ENCODE measurements around the gene MEDAG.

MEDAG gene

DNA sequence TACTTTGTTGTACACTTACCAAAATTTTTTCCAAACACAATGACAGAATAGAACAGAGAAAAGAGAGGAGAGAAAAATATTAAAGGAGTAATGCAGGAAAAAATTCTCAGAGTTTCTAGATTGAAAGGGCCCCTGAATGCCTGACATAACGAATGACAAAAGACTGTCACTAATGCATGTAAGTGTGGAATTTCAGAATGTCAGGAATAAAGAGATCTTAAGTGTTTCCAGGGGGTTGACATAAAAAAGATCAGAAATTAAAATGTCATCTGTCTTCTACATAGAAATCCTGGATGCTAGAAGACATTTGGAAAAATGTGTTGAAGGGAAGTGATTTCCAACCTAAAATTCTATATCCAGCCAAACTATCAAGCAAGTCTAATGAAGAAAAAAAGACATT is 53.6 kb downstream of the MEDAG start:
- no CpG with 5 or more reads among the region's 1 CpG for WGBS (ENCODE audit: extremely low coverage, insufficient coverage, low lambda C conversion rate)

DNA sequence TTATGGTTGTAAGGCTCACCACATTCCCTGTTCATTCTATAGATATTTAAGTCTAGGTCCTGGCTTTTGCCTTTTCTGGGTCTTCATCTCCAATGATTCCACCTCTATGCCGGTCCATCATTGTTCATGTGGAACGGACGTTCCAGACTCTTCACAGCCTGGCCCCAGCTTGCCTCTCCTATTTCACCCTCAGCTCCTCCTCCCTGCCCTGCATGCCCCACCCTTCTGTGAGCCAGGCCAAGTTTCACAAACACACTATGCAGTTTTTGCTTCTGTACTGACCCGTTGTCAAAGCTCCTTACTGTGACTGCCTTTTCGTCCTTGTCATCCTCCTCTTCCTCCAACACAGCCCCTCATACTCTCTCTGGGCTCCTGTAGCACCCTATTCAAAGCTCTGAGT is 57.7 kb downstream of the MEDAG start:
- H3K4me1 ChIP-seq (ENCODE audit: control insufficient read depth, low read depth, low read length): no peaks in the 10 kb centered on the region
- no peak overlapping the region for H4K5ac ChIP-seq (ENCODE audit: low read length)
- WGBS (ENCODE audit: extremely low coverage, insufficient coverage, low lambda C conversion rate): no CpG with 5 or more reads among the region's 5 CpGs
- no peaks in the 10 kb centered on the region for H3K27me3 ChIP-seq (ENCODE audit: insufficient read depth, low read length, poor library complexity)
- no peak overlapping the region for H2BK15ac ChIP-seq (replicated peaks; ENCODE audit: low read depth)
- no peak overlapping the region for H3K4me3 ChIP-seq (ENCODE audit: low read length)
- H2BK120ac ChIP-seq (ENCODE audit: low read depth, low read length): no peak overlapping the region
- H3K79me1 ChIP-seq (ENCODE audit: low read length): no peaks in the 10 kb centered on the region
- no peak overlapping the region for H2AK5ac ChIP-seq (ENCODE audit: low read length)
- H3K56ac ChIP-seq (ENCODE audit: low read length): no peak overlapping the region
- DNase-seq: no peak
- no peak overlapping the region for H4K8ac ChIP-seq (ENCODE audit: low read depth, low read length)
- no peak overlapping the region for H3K18ac ChIP-seq (ENCODE audit: low read length)
- H3K4ac ChIP-seq (ENCODE audit: low read depth, low read length): no peak overlapping the region
- H2BK5ac ChIP-seq (ENCODE audit: low read length): no peak overlapping the region
- no peak overlapping the region for H3K23ac ChIP-seq (ENCODE audit: low read length)
- H3K4me2 ChIP-seq (ENCODE audit: low read length): no peak overlapping the region
- no peaks in the 10 kb centered on the region for H3K36me3 ChIP-seq (ENCODE audit: control insufficient read depth, insufficient read depth, low read length)
- H3K9ac ChIP-seq (ENCODE audit: low read length): no peak overlapping the region
- no peak overlapping the region for H3K27ac ChIP-seq (ENCODE audit: low read depth, low read length)
- no peaks in the 10 kb centered on the region for H3K79me2 ChIP-seq (ENCODE audit: control insufficient read depth, insufficient read depth, low read length)

More for the DNA sequence above, 53.6 kb downstream of the MEDAG start:
- Histone ChIP-seq H2BK120ac (ENCODE audit: low read depth, low read length) (no peak overlapping the region), H3K27me3 (ENCODE audit: insufficient read depth, low read length, poor library complexity) (no peaks in the 10 kb centered on the region), H3K36me3 (ENCODE audit: control insufficient read depth, insufficient read depth, low read length) (no peaks in the 10 kb centered on the region), H3K79me2 (ENCODE audit: control insufficient read depth, insufficient read depth, low read length) (no peaks in the 10 kb centered on the region), H3K4me3 (ENCODE audit: low read length) (no peak overlapping the region), H2BK5ac (ENCODE audit: low read length) (no peak overlapping the region), H3K9ac (ENCODE audit: low read length) (no peak overlapping the region), H3K79me1 (ENCODE audit: low read length) (no peaks in the 10 kb centered on the region), H3K4me1 (ENCODE audit: control insufficient read depth, low read depth, low read length) (no peaks in the 10 kb centered on the region), H3K4me2 (ENCODE audit: low read length) (no peak overlapping the region), H3K27ac (ENCODE audit: low read depth, low read length) (no peak overlapping the region), H2AK5ac (ENCODE audit: low read length) (no peak overlapping the region), H3K56ac (ENCODE audit: low read length) (no peak overlapping the region), H3K4ac (ENCODE audit: low read depth, low read length) (no peak overlapping the region), H4K5ac (ENCODE audit: low read length) (no peak overlapping the region), H2BK15ac (replicated peaks; ENCODE audit: low read depth) (no peak overlapping the region), H3K23ac (ENCODE audit: low read length) (no peak overlapping the region), H4K8ac (ENCODE audit: low read depth, low read length) (no peak overlapping the region), H3K18ac (ENCODE audit: low read length) (no peak overlapping the region)
- DNase-seq: no peak

DNA sequence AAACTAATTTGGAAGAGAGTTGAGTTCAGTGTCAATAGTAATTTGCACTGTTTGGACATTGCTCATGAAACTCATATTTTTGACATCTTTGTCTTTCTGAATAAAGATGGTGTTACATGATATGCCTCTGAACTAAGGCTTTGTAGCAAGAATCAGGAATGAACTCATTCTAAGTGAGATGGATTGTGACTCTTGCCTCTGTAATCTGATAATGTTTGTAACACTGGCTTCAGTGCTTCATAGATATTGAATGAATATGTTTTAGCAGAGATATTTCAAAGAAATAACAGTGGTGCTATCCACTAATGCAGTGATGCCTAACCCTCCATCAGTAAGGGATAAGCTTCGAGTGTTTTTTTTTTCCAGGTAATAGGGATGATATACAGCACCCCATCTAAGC is 59.3 kb downstream of the MEDAG start:
- H4K8ac ChIP-seq (ENCODE audit: low read depth, low read length): no peak overlapping the region
- no peak overlapping the region for H2AK5ac ChIP-seq (ENCODE audit: low read length)
- H3K4me1 ChIP-seq (ENCODE audit: control insufficient read depth, low read depth, low read length): no peaks in the 10 kb centered on the region
- H3K56ac ChIP-seq (ENCODE audit: low read length): no peak overlapping the region
- no peak overlapping the region for H3K23ac ChIP-seq (ENCODE audit: low read length)
- no CpG with 5 or more reads among the region's 1 CpG for WGBS (ENCODE audit: extremely low coverage, insufficient coverage, low lambda C conversion rate)
- no peak overlapping the region for H2BK120ac ChIP-seq (ENCODE audit: low read depth, low read length)
- H3K27ac ChIP-seq (ENCODE audit: low read depth, low read length): no peak overlapping the region
- DNase-seq: no peak
- H3K79me2 ChIP-seq (ENCODE audit: control insufficient read depth, insufficient read depth, low read length): no peaks in the 10 kb centered on the region
- no peak overlapping the region for H3K18ac ChIP-seq (ENCODE audit: low read length)
- H3K27me3 ChIP-seq (ENCODE audit: insufficient read depth, low read length, poor library complexity): no peaks in the 10 kb centered on the region
- no peaks in the 10 kb centered on the region for H3K36me3 ChIP-seq (ENCODE audit: control insufficient read depth, insufficient read depth, low read length)
- H3K9ac ChIP-seq (ENCODE audit: low read length): no peak overlapping the region
- H3K4me3 ChIP-seq (ENCODE audit: low read length): no peak overlapping the region
- H4K5ac ChIP-seq (ENCODE audit: low read length): no peak overlapping the region
- H3K79me1 ChIP-seq (ENCODE audit: low read length): no peaks in the 10 kb centered on the region
- no peak overlapping the region for H2BK5ac ChIP-seq (ENCODE audit: low read length)
- no peak overlapping the region for H2BK15ac ChIP-seq (replicated peaks; ENCODE audit: low read depth)
- no peak overlapping the region for H3K4ac ChIP-seq (ENCODE audit: low read depth, low read length)
- no peak overlapping the region for H3K4me2 ChIP-seq (ENCODE audit: low read length)

DNA sequence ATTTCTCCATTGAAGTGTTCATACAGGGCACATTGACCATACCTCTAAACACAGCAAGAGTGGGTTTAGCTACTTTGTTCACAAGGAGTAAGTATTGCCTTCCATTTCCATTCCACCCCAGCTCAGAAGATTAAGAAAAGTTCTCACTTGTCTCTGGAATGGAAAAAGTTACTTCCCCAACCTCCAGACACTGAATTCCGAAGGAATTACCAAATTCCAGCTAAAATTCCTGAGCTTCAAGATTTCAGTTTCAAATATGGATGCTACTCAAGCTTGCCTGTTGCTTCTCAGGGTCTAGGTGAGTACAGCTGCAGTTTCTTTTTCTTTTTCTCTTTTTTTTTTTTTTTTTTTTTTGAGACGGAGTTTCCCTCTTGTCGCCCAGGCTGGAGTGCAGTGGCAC is 60.0 kb downstream of the MEDAG start:
- H3K36me3 ChIP-seq (ENCODE audit: control insufficient read depth, insufficient read depth, low read length): no peaks in the 10 kb centered on the region
- H3K27me3 ChIP-seq (ENCODE audit: insufficient read depth, low read length, poor library complexity): no peaks in the 10 kb centered on the region
- H3K4me3 ChIP-seq (ENCODE audit: low read length): no peak overlapping the region
- no peak overlapping the region for H3K23ac ChIP-seq (ENCODE audit: low read length)
- no peak overlapping the region for H4K8ac ChIP-seq (ENCODE audit: low read depth, low read length)
- no peak for DNase-seq
- no peak overlapping the region for H2BK15ac ChIP-seq (replicated peaks; ENCODE audit: low read depth)
- no peak overlapping the region for H3K56ac ChIP-seq (ENCODE audit: low read length)
- H3K79me2 ChIP-seq (ENCODE audit: control insufficient read depth, insufficient read depth, low read length): no peaks in the 10 kb centered on the region
- no peaks in the 10 kb centered on the region for H3K4me1 ChIP-seq (ENCODE audit: control insufficient read depth, low read depth, low read length)
- no peaks in the 10 kb centered on the region for H3K79me1 ChIP-seq (ENCODE audit: low read length)
- H2BK120ac ChIP-seq (ENCODE audit: low read depth, low read length): no peak overlapping the region
- no peak overlapping the region for H3K4me2 ChIP-seq (ENCODE audit: low read length)
- no peak overlapping the region for H3K9ac ChIP-seq (ENCODE audit: low read length)
- H3K27ac ChIP-seq (ENCODE audit: low read depth, low read length): no peak overlapping the region
- WGBS (ENCODE audit: extremely low coverage, insufficient coverage, low lambda C conversion rate): no CpG with 5 or more reads among the region's 3 CpGs
- no peak overlapping the region for H3K18ac ChIP-seq (ENCODE audit: low read length)
- no peak overlapping the region for H4K5ac ChIP-seq (ENCODE audit: low read length)
- H2AK5ac ChIP-seq (ENCODE audit: low read length): no peak overlapping the region
- no peak overlapping the region for H3K4ac ChIP-seq (ENCODE audit: low read depth, low read length)
- H2BK5ac ChIP-seq (ENCODE audit: low read length): no peak overlapping the region

DNA sequence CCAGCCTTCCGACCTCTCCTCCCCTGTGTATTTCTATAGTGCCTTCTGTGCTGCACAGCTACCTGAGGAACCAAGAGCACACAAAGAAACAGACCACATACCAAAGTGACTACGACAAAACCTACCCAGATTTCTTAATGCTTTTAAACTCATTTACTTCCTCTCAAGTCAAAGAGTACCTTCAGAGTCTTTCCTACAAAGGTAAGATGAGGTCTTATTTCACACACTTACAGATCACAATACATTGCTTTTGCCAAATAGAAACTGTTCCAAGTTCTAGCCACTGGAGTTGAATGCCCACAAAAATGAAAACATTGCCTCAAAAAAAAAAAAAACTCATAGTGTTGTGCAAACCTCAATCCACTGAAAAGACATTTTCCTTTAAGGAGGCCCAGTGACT is 62.8 kb downstream of the MEDAG start:
- WGBS (ENCODE audit: extremely low coverage, insufficient coverage, low lambda C conversion rate): no CpG with 5 or more reads among the region's 2 CpGs
- Histone ChIP-seq H4K5ac (ENCODE audit: low read length) (no peak overlapping the region), H2BK5ac (ENCODE audit: low read length) (no peak overlapping the region), H3K27me3 (ENCODE audit: insufficient read depth, low read length, poor library complexity) (no peaks in the 10 kb centered on the region), H3K4me1 (ENCODE audit: control insufficient read depth, low read depth, low read length) (no peaks in the 10 kb centered on the region), H3K18ac (ENCODE audit: low read length) (no peak overlapping the region), H3K36me3 (ENCODE audit: control insufficient read depth, insufficient read depth, low read length) (no peaks in the 10 kb centered on the region), H3K4me2 (ENCODE audit: low read length) (no peak overlapping the region), H3K79me2 (ENCODE audit: control insufficient read depth, insufficient read depth, low read length) (no peaks in the 10 kb centered on the region), H3K56ac (ENCODE audit: low read length) (no peak overlapping the region), H2AK5ac (ENCODE audit: low read length) (no peak overlapping the region), H2BK120ac (ENCODE audit: low read depth, low read length) (no peak overlapping the region), H2BK15ac (replicated peaks; ENCODE audit: low read depth) (no peak overlapping the region), H4K8ac (ENCODE audit: low read depth, low read length) (no peak overlapping the region), H3K27ac (ENCODE audit: low read depth, low read length) (no peak overlapping the region), H3K4ac (ENCODE audit: low read depth, low read length) (no peak overlapping the region), H3K4me3 (ENCODE audit: low read length) (no peak overlapping the region), H3K23ac (ENCODE audit: low read length) (no peak overlapping the region), H3K9ac (ENCODE audit: low read length) (no peak overlapping the region), H3K79me1 (ENCODE audit: low read length) (no peaks in the 10 kb centered on the region)
- no peak for DNase-seq

DNA sequence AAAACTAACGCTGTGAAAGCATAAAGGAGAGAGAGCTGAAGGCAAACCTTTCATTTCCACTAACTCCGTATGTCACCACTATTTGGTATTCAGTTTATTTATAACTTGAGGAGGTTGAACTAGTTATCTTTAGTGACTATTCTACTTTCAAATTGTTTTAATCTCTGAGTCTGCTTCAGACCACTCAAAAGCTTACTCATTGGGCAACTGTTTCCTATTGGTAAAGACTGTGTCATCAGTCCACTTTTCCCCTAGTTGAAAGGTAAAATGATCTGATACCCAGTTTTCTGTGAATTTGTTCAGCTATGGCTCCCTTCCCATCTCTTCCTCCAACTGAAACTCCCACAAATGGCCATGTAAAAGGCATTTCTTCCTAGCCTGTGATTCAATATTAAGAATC is 65.5 kb downstream of the MEDAG start:
- H3K4me1 ChIP-seq (ENCODE audit: control insufficient read depth, low read depth, low read length): no peaks in the 10 kb centered on the region
- H3K9ac ChIP-seq (ENCODE audit: low read length): no peak overlapping the region
- WGBS (ENCODE audit: extremely low coverage, insufficient coverage, low lambda C conversion rate): no CpG with 5 or more reads among the region's 2 CpGs
- no peak overlapping the region for H3K18ac ChIP-seq (ENCODE audit: low read length)
- H4K8ac ChIP-seq (ENCODE audit: low read depth, low read length): no peak overlapping the region
- H2BK120ac ChIP-seq (ENCODE audit: low read depth, low read length): no peak overlapping the region
- H2BK5ac ChIP-seq (ENCODE audit: low read length): no peak overlapping the region
- no peak overlapping the region for H3K27ac ChIP-seq (ENCODE audit: low read depth, low read length)
- no peaks in the 10 kb centered on the region for H3K79me1 ChIP-seq (ENCODE audit: low read length)
- no peak overlapping the region for H4K5ac ChIP-seq (ENCODE audit: low read length)
- no peak overlapping the region for H3K4ac ChIP-seq (ENCODE audit: low read depth, low read length)
- no peak overlapping the region for H3K23ac ChIP-seq (ENCODE audit: low read length)
- no peaks in the 10 kb centered on the region for H3K36me3 ChIP-seq (ENCODE audit: control insufficient read depth, insufficient read depth, low read length)
- H3K4me2 ChIP-seq (ENCODE audit: low read length): no peak overlapping the region
- H3K79me2 ChIP-seq (ENCODE audit: control insufficient read depth, insufficient read depth, low read length): no peaks in the 10 kb centered on the region
- DNase-seq: no peak
- H3K27me3 ChIP-seq (ENCODE audit: insufficient read depth, low read length, poor library complexity): no peaks in the 10 kb centered on the region
- no peak overlapping the region for H3K56ac ChIP-seq (ENCODE audit: low read length)
- H3K4me3 ChIP-seq (ENCODE audit: low read length): no peak overlapping the region
- H2BK15ac ChIP-seq (replicated peaks; ENCODE audit: low read depth): no peak overlapping the region
- no peak overlapping the region for H2AK5ac ChIP-seq (ENCODE audit: low read length)
